GM12892 (cell line): ENCODE data around the gene NPEPL1.

ENCODE experiments used
- POLR2A ChIP-seq: IDR thresholded peaks from 2 replicates; pipeline ENCODE4 v1.6.1; 2011; ENCODE audit warnings: low read depth, low read length, control low read depth
- POLR2AphosphoS5 ChIP-seq: IDR thresholded peaks from 2 replicates; pipeline ENCODE4 v1.6.1; 2011; ENCODE audit warnings: low read depth, low read length, control low read depth
- TAF1 ChIP-seq: IDR thresholded peaks from 2 replicates; pipeline ENCODE4 v1.6.1; 2011; ENCODE audit warnings: low read depth, mild to moderate bottlenecking, control low read depth, low read length, borderline replicate concordance

GRCh38 chr20:58657986-58658385, 34.6 kb upstream of the NPEPL1 start:
- TF ChIP-seq TAF1 (no peak), POLR2A (no peak), POLR2AphosphoS5 (no peak)
